ENCODE results near the gene BASP1. TPM values are rescaled to one million over a fixed set of nuclear protein-coding genes. Genes with fewer than 3 reads are reported as not detected.
"Not testable (repeated sequence)": the region's sequence is repeated elsewhere in the genome, so short reads cannot be mapped to it uniquely, and the experiment has no call there.

The BASP1 gene
- total and polyA plus RNA-seq, 7 donors = 7.4 to 18.6 (median 11.1) TPM

GRCh38 chr5:17302604-17303003, 85.2 kb downstream of the BASP1 start:
- Histone ChIP-seq H3K4me3 (no peak overlapping the region), H3K27me3 (no peaks in the 10 kb centered on the region), H3K4me1 (no peaks in the 10 kb centered on the region), H3K36me3 (no peaks in the 10 kb centered on the region), H3K9me3 (no peaks in the 10 kb centered on the region), H3K27ac (no peak overlapping the region)
- intact Hi-C loops (cut with DNase I) = no loop called here
- TF ChIP-seq POLR2A (IDR thresholded peaks at IDR 0.05) (no peak), POLR2AphosphoS5 (IDR thresholded peaks at IDR 0.05) (no peak), CTCF (IDR thresholded peaks at IDR 0.05) (no peak), EP300 (IDR thresholded peaks at IDR 0.05) (no peak)
- DNase-seq = no peak
- 77 to 84% methylated on average over 4 of the region's 4 CpGs for WGBS, 2 donors

GRCh38 chr5:17304282-17304681, 86.9 kb downstream of the BASP1 start:
- Histone ChIP-seq H3K4me1 (no peaks in the 10 kb centered on the region), H3K27me3 (no peaks in the 10 kb centered on the region), H3K9me3 (no peaks in the 10 kb centered on the region), H3K27ac (no peak overlapping the region), H3K36me3 (no peaks in the 10 kb centered on the region), H3K4me3 (no peak overlapping the region)
- DNase-seq = no peak
- 78 to 94% methylated on average over 4 of the region's 4 CpGs for whole genome bisulfite sequencing, 2 donors
- intact Hi-C loops (cut with DNase I) = no loop called here
- TF ChIP-seq EP300 (IDR thresholded peaks at IDR 0.05) = no peak
- TF ChIP-seq POLR2A (IDR thresholded peaks at IDR 0.05) = no peak
- no peak for TF ChIP-seq CTCF (IDR thresholded peaks at IDR 0.05)
- no peak for TF ChIP-seq POLR2AphosphoS5 (IDR thresholded peaks at IDR 0.05)

- no peaks in the 10 kb centered on the region for H3K9me3 ChIP-seq
- H3K27ac ChIP-seq = no peak overlapping the region
- intact Hi-C loops (cut with DNase I) = no loop called here
- no peaks in the 10 kb centered on the region for H3K36me3 ChIP-seq
- WGBS, 2 donors = 32 to 61% methylated on average over 5 of the region's 5 CpGs
- H3K4me3 ChIP-seq = no peak overlapping the region
- H3K27me3 ChIP-seq = no peaks in the 10 kb centered on the region
- TF ChIP-seq CTCF (IDR thresholded peaks at IDR 0.05) (no peak), POLR2AphosphoS5 (IDR thresholded peaks at IDR 0.05) (no peak), EP300 (IDR thresholded peaks at IDR 0.05) (no peak), POLR2A (IDR thresholded peaks at IDR 0.05) (no peak)
- no peak for DNase-seq
- H3K4me1 ChIP-seq = no peaks in the 10 kb centered on the region
Measured at GRCh38 chr5:17305017-17305416, 87.6 kb downstream of the BASP1 start.

GRCh38 chr5:17305964-17306725, 88.7 kb downstream of the BASP1 start:
- Histone ChIP-seq H3K27me3 (no peaks in the 10 kb centered on the region), H3K4me1 (no peaks in the 10 kb centered on the region), H3K27ac (no peak overlapping the region), H3K9me3 (no peaks in the 10 kb centered on the region), H3K4me3 (no peak overlapping the region), H3K36me3 (no peaks in the 10 kb centered on the region)
- no peak for DNase-seq
- WGBS, 2 donors = 20 to 65% methylated on average over 14 of the region's 14 CpGs
- intact Hi-C loops (cut with DNase I) = no loop called here
- TF ChIP-seq CTCF (IDR thresholded peaks at IDR 0.05) = no peak
- no peak for TF ChIP-seq POLR2AphosphoS5 (IDR thresholded peaks at IDR 0.05)
- TF ChIP-seq POLR2A (IDR thresholded peaks at IDR 0.05) = no peak
- TF ChIP-seq EP300 (IDR thresholded peaks at IDR 0.05) = no peak

- Histone ChIP-seq H3K27ac (no peak overlapping the region), H3K4me3 (no peak overlapping the region), H3K9me3 (no peaks in the 10 kb centered on the region), H3K27me3 (no peaks in the 10 kb centered on the region), H3K36me3 (no peaks in the 10 kb centered on the region), H3K4me1 (no peaks in the 10 kb centered on the region)
- intact Hi-C loops (cut with DNase I) = no loop called here
- TF ChIP-seq POLR2AphosphoS5 (IDR thresholded peaks at IDR 0.05) (no peak), CTCF (IDR thresholded peaks at IDR 0.05) (no peak), POLR2A (IDR thresholded peaks at IDR 0.05) (no peak), EP300 (IDR thresholded peaks at IDR 0.05) (no peak)
- DNase-seq = no peak
- 90 to 96% methylated on average over 14 of the region's 14 CpGs for WGBS, 2 donors
Measured at GRCh38 chr5:17306726-17307091, 89.3 kb downstream of the BASP1 start.

- H3K36me3 ChIP-seq; H3K4me1 ChIP-seq; H3K4me3 ChIP-seq; DNase-seq; intact Hi-C loops (cut with DNase I); H3K27ac ChIP-seq; H3K9me3 ChIP-seq; H3K27me3 ChIP-seq: not testable (repeated sequence)
- 91 to 95% methylated on average over 4 of the region's 4 CpGs for WGBS, 2 donors
Measured at GRCh38 chr5:17307440-17307839, 90.0 kb downstream of the BASP1 start.

All from sigmoid colon (tissue), 7 donors.